HepG2 (cell line): Measurements from ENCODE around the gene PPP1R13B.

Source experiments
- CTCF ChIP-seq: sonication (generic); formaldehyde crosslinking; IDR thresholded peaks from 2 replicates; pipeline ENCODE4 v1.5.0; 2020; ENCODE audit warnings: mild to moderate bottlenecking, missing genetic modification reagents, moderate library complexity
- GATAD2A ChIP-seq: IDR thresholded peaks from 2 replicates; pipeline ENCODE4 v1.6.1; 2016
- GTF3A ChIP-seq: sonication (generic); formaldehyde crosslinking; conservative IDR thresholded peaks from 2 replicates; pipeline ENCODE4 v1.4.0; 2020; ENCODE audit warnings: mild to moderate bottlenecking, missing genetic modification reagents
- IKZF1 ChIP-seq: fragments of 450-650 bp; IDR thresholded peaks from 2 replicates; pipeline ENCODE4 v1.7.1; 2016
- ZBTB26 ChIP-seq: IDR thresholded peaks from 2 replicates; pipeline ENCODE4 v1.6.1; 2016; ENCODE audit warnings: missing compliant biosample characterization, missing genetic modification reagents, borderline replicate concordance
- ZFYVE20 ChIP-seq: sonication (generic); formaldehyde crosslinking; IDR thresholded peaks from 2 replicates; pipeline ENCODE4 v1.8.0; 2023; ENCODE audit warnings: low read depth, mild to moderate bottlenecking, moderate library complexity, missing genetic modification reagents, borderline replicate concordance
- TF ChIP-seq, protein P1 (sequence below): sonication (generic); formaldehyde crosslinking; IDR thresholded peaks from 2 replicates; pipeline ENCODE4 v1.4.0; 2020; ENCODE audit warnings: missing genetic modification reagents, low read depth, mild to moderate bottlenecking, borderline replicate concordance

- TF ChIP-seq IKZF1 (no peak), ZBTB26 (CRISPR knock-in tag) (no peak), GATAD2A (CRISPR knock-in tag) (no peak), ZFYVE20 (CRISPR knock-in tag) (no peak), GTF3A (CRISPR knock-in tag) (no peak), CTCF (CRISPR knock-in tag) (no peak)
- TF ChIP-seq, protein P1, sequence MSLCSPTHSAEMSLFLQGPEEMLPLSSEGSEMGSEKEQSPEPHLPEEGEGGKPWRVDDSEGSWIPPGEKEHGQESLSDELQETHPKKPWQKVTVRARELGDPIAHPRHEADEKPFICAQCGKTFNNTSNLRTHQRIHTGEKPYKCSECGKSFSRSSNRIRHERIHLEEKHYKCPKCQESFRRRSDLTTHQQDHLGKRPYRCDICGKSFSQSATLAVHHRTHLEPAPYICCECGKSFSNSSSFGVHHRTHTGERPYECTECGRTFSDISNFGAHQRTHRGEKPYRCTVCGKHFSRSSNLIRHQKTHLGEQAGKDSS, result no peak
Measured at GRCh38 chr14:103705504-103706284, 141.7 kb downstream of the PPP1R13B start.
